H1 (cell line): ENCODE measurements around the gene MYOM1. TPM values are rescaled to one million over a fixed set of nuclear protein-coding genes. Genes with fewer than 3 reads are reported as not detected.

Experiments
- CTCF ChIA-PET: fragments of 300-600 bp; sonication (Branson Sonifier 250); formaldehyde crosslinking; loops from one replicate; lab custom pipeline; 2021; ENCODE audit not compliant: partially characterized antibody; lab: Charles Lee
- POLR2A ChIA-PET: fragments of 300-600 bp; sonication (Branson Sonifier 250); formaldehyde crosslinking; loops from one replicate; lab custom pipeline; 2021; ENCODE audit warnings: inconsistent platforms; ENCODE audit not compliant: partially characterized antibody; lab: Charles Lee
- DNase-seq, 2 experiments: peaks; one replicate each; pipeline versions ENCODE4 v3.0.0 to v3.0.0-alpha.2; 2010 to 2022; ENCODE audit warnings: low spot score in 2 of 2, low read depth in 1 of 2, mixed read lengths in 1 of 2
- FAIRE-seq: peaks from 2 replicates; lab custom pipeline; 2011; peaks lifted over from hg19 to GRCh38; lab: Jason Lieb, UNC
- H2AFZ ChIP-seq: 2 replicates; pipeline ENCODE4 v1.8.1; 2012; ENCODE audit warnings: low read length, inconsistent platforms
- H2AK5ac ChIP-seq: 2 replicates; pipeline ENCODE4 v1.6.1; 2013; ENCODE audit warnings: low read depth, low read length
- H2BK120ac ChIP-seq: replicated peaks from 2 replicates; pipeline ENCODE3; 2013; ENCODE audit warnings: low read depth, low read length, inconsistent platforms
- H2BK12ac ChIP-seq: 2 replicates; pipeline ENCODE4 v1.6.1; 2013; ENCODE audit warnings: low read depth, low read length
- H2BK15ac ChIP-seq: 2 replicates; pipeline ENCODE4 v1.6.1; 2013; ENCODE audit warnings: low read length
- H2BK20ac ChIP-seq: 2 replicates; pipeline ENCODE4 v1.6.1; 2013; ENCODE audit warnings: low read length
- H2BK5ac ChIP-seq: 2 replicates; pipeline ENCODE4 v1.6.1; 2013; ENCODE audit warnings: low read depth, low read length
- H3K14ac ChIP-seq: 2 replicates; pipeline ENCODE4 v1.6.1; 2013; ENCODE audit warnings: inconsistent platforms; ENCODE audit not compliant: insufficient read length
- H3K18ac ChIP-seq: 2 replicates; pipeline ENCODE4 v1.6.1; 2013; ENCODE audit warnings: low read length; ENCODE audit errors: extremely low read depth
- H3K23ac ChIP-seq: 2 replicates; pipeline ENCODE4 v1.6.1; 2013; ENCODE audit warnings: inconsistent platforms; ENCODE audit not compliant: insufficient read length
- H3K23me2 ChIP-seq: 2 replicates; pipeline ENCODE4 v1.6.1; 2013; ENCODE audit warnings: low read depth, low read length
- H3K27ac ChIP-seq: 2 replicates; pipeline ENCODE4 v1.6.1; 2011; ENCODE audit warnings: low read depth, low read length, inconsistent platforms
- H3K27me3 ChIP-seq, 4 experiments: replicated peaks in 1 of 4; 1 replicate in 1 of 4; 2 replicates in 3 of 4; pipeline versions ENCODE4 v1.6.1 to v1.8.1; 2011 to 2013; ENCODE audit warnings: low read length in 3 of 4, mild to moderate bottlenecking in 3 of 4, inconsistent platforms in 2 of 4, mixed read lengths in 2 of 4, moderate library complexity in 1 of 4; ENCODE audit not compliant: control insufficient read depth in 3 of 4, insufficient read depth in 3 of 4; ENCODE audit errors: extremely low read depth in 1 of 4
- H3K36me3 ChIP-seq, 4 experiments: 2 replicates each; pipeline versions ENCODE4 v1.6.1 to v1.8.1; 2011 to 2013; ENCODE audit warnings: mild to moderate bottlenecking in 4 of 4, low read length in 3 of 4, moderate library complexity in 2 of 4, control low read depth in 1 of 4, inconsistent platforms in 1 of 4; ENCODE audit not compliant: insufficient read depth in 4 of 4, control insufficient read depth in 2 of 4
- H3K4ac ChIP-seq: replicated peaks from 2 replicates; pipeline ENCODE3; 2013; ENCODE audit warnings: low read length, low read depth, mixed read lengths, inconsistent platforms; ENCODE audit not compliant: insufficient read length
- H3K4me1 ChIP-seq, 4 experiments: replicated peaks in 1 of 4; 1 replicate in 1 of 4; 2 replicates in 3 of 4; pipeline versions ENCODE4 v1.6.1 to v1.8.1; 2011 to 2013; ENCODE audit warnings: low read length in 3 of 4, inconsistent platforms in 2 of 4, mixed read lengths in 1 of 4; ENCODE audit not compliant: insufficient read depth in 4 of 4, control insufficient read depth in 3 of 4
- H3K4me2 ChIP-seq, 2 experiments: 2 replicates each; pipeline versions ENCODE4 v1.6.1 to v1.8.1; 2011 to 2013; ENCODE audit warnings: low read depth in 2 of 2, low read length in 2 of 2, control low read depth in 1 of 2, inconsistent platforms in 1 of 2, mild to moderate bottlenecking in 1 of 2; ENCODE audit not compliant: insufficient read depth in 1 of 2
- H3K4me3 ChIP-seq, 4 experiments: fragments of 200-600, 300-600 bp in 1 of 4; sonication (generic), shearing (Covaris generic), sonication (Bioruptor Twin) in 1 of 4; 2 replicates each; pipeline versions ENCODE4 v1.5.1 to v1.8.1; 2011 to 2016; ENCODE audit warnings: low read length in 4 of 4, low read depth in 3 of 4, control low read depth in 2 of 4, inconsistent platforms in 2 of 4, mild to moderate bottlenecking in 2 of 4, mixed read lengths in 1 of 4, moderate library complexity in 1 of 4; ENCODE audit not compliant: insufficient read depth in 2 of 4; ENCODE audit errors: extremely low read depth in 1 of 4
- H3K56ac ChIP-seq: replicated peaks from 2 replicates; pipeline ENCODE3; 2013; ENCODE audit warnings: low read depth, mild to moderate bottlenecking, mixed read lengths, low read length, inconsistent platforms; ENCODE audit not compliant: insufficient read length
- H3K79me1 ChIP-seq: 2 replicates; pipeline ENCODE4 v1.6.1; 2013; ENCODE audit warnings: low read depth, low read length, control low read depth
- H3K79me2 ChIP-seq, 2 experiments: 2 replicates each; pipeline versions ENCODE4 v1.6.1 to v1.8.1; 2012 to 2013; ENCODE audit warnings: low read length in 2 of 2, mild to moderate bottlenecking in 2 of 2, inconsistent platforms in 1 of 2; ENCODE audit not compliant: insufficient read depth in 2 of 2, control insufficient read depth in 1 of 2
- H3K9ac ChIP-seq, 4 experiments: replicated peaks in 1 of 4; 1 replicate in 1 of 4; 2 replicates in 3 of 4; pipeline versions ENCODE4 v1.6.1 to v1.8.1; 2011 to 2013; ENCODE audit warnings: low read depth in 3 of 4, low read length in 3 of 4, control low read depth in 2 of 4, mild to moderate bottlenecking in 2 of 4, moderate library complexity in 2 of 4, inconsistent platforms in 1 of 4; ENCODE audit errors: extremely low read depth in 1 of 4
- H3K9me3 ChIP-seq, 2 experiments: 2 replicates each; pipeline versions ENCODE4 v1.6.1 to v1.8.1; 2012 to 2013; ENCODE audit warnings: mild to moderate bottlenecking in 2 of 2, moderate library complexity in 2 of 2, control low read depth in 1 of 2, inconsistent platforms in 1 of 2, low read depth in 1 of 2, low read length in 1 of 2, mixed read lengths in 1 of 2; ENCODE audit not compliant: insufficient read depth in 2 of 2
- H4K20me1 ChIP-seq, 2 experiments: replicated peaks in 1 of 2; 2 replicates each; pipeline versions ENCODE3 to v1.8.1; 2011 to 2013; ENCODE audit warnings: inconsistent platforms in 2 of 2, low read length in 2 of 2, mild to moderate bottlenecking in 1 of 2; ENCODE audit not compliant: insufficient read depth in 2 of 2, control insufficient read depth in 1 of 2
- H4K5ac ChIP-seq: 2 replicates; pipeline ENCODE4 v1.6.1; 2013; ENCODE audit warnings: low read length, low read depth, mixed read lengths, inconsistent platforms; ENCODE audit not compliant: insufficient read length
- H4K8ac ChIP-seq: 2 replicates; pipeline ENCODE4 v1.8.0; 2013; ENCODE audit warnings: mild to moderate bottlenecking, moderate library complexity, low read length, inconsistent platforms; ENCODE audit not compliant: insufficient read depth; ENCODE audit errors: extremely low read depth
- H4K91ac ChIP-seq: replicated peaks from 2 replicates; pipeline ENCODE3; 2013; ENCODE audit warnings: low read length, mixed read lengths, inconsistent platforms; ENCODE audit not compliant: insufficient read length
- CBX8 ChIP-seq: fragments of 300-800, 300-1000 bp; sonication (generic); IDR thresholded peaks from 2 replicates; pipeline ENCODE4 v1.7.1; 2016; ENCODE audit warnings: low read depth, low read length, borderline replicate concordance
- EGR1 ChIP-seq: IDR thresholded peaks from 2 replicates; pipeline ENCODE4 v1.6.1; 2011; ENCODE audit warnings: low read depth, low read length, borderline replicate concordance
- GABPA ChIP-seq: IDR thresholded peaks from 2 replicates; pipeline ENCODE4 v1.6.1; 2011; ENCODE audit warnings: mild to moderate bottlenecking, low read length, moderate library complexity, borderline replicate concordance; ENCODE audit not compliant: insufficient read depth
- POLR2AphosphoS5 ChIP-seq: IDR thresholded peaks from 2 replicates; pipeline ENCODE4 v1.6.1; 2011; ENCODE audit warnings: low read depth, low read length
- TAF7 ChIP-seq: optimal IDR thresholded peaks from 2 replicates; pipeline ENCODE3; 2011; ENCODE audit warnings: low read depth, mild to moderate bottlenecking, inconsistent platforms, low read length, moderate library complexity, borderline replicate concordance
- WGBS, 2 experiments: shearing (Covaris generic) in 1 of 2; methylation state at CpG; one replicate each; pipeline versions ENCODE4 v1.1.6 to v1.1.7; 2013 to 2015; ENCODE audit warnings: low lambda C conversion rate in 2 of 2, mixed read lengths in 2 of 2, inconsistent platforms in 1 of 2, low coverage in 1 of 2, missing lambda C conversion rate in 1 of 2; ENCODE audit not compliant: insufficient replicate concordance in 2 of 2, insufficient coverage in 1 of 2, insufficient read length in 1 of 2; ENCODE audit errors: extremely low coverage in 1 of 2, missing lambda C conversion rate in 1 of 2; 5-methylcytosine and 5-hydroxymethylcytosine counted together
- polyA plus RNA-seq, 7 experiments: library from polyadenylated mRNA; depleted of rRNA in 3 of 7; stranded (reverse) in 5 of 7; unstranded in 2 of 7; fragments of >200 nt in 5 of 7; fragments of 200-250 nt in 2 of 7; gene quantifications; 1 replicate in 5 of 7; 2 replicates in 1 of 7; 4 replicates in 1 of 7; pipeline versions ENCODE4 v1.2.1 to v1.2.3, GENCODE V29; 2011 to 2013; ENCODE audit warnings: missing spikeins in 2 of 7, mixed read lengths in 2 of 7
- total RNA-seq: library from RNA; stranded (reverse); fragmentation: NEBNext Ultra II Directional; extraction: Animal tissue kit (Norgen Biotek cat#: 25700); gene quantifications from 2 replicates; pipeline ENCODE4 v1.2.1, GENCODE V29; 2021

MYOM1 gene
- total and polyA plus RNA-seq, 2 of the 8 experiments (the other 6 are each of a cell fraction or from before 2014, with no cell fraction given), result 0.06 to 0.32 TPM

DNA sequence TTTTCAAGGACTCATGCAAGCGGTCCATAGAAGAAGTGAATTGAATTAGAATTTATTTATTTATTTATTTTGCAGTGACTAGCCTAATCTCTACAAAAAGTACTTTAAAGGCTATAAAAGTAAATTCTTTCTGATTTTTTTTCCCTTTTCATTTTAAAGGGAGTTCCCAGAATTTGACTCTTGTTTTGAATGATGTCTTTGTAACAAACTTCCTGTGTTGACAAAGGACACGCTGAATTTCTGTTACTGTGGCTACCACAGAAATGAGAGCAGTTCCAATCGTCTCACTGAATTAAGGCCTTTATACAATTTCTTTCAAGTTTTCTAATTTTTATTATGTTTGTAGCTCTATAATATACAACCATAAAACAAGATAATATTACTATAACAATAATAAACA lies 160.5 kb downstream of the MYOM1 start:
- Histone ChIP-seq H3K9me3 (no peaks in the 10 kb centered on the region), H3K4me1 (no peaks in the 10 kb centered on the region), H4K8ac (no peak overlapping the region), H3K27me3 (no peaks in the 10 kb centered on the region), H3K4me3 (no peak overlapping the region), H3K4ac (no peak overlapping the region), H3K36me3 (no peaks in the 10 kb centered on the region), H3K56ac (no peak overlapping the region), H2AK5ac (no peak overlapping the region), H3K27ac (no peak overlapping the region), H3K23ac (no peak overlapping the region), H2AFZ (no peak overlapping the region), H3K18ac (no peak overlapping the region), H4K5ac (no peak overlapping the region), H3K79me1 (no peaks in the 10 kb centered on the region), H2BK120ac (no peak overlapping the region), H2BK20ac (no peak overlapping the region), H3K4me2 (no peak overlapping the region), H3K23me2 (no peaks in the 10 kb centered on the region), H4K20me1 (no peaks in the 10 kb centered on the region), H3K79me2 (no peaks in the 10 kb centered on the region), H3K14ac (no peak overlapping the region), H2BK12ac (no peak overlapping the region), H2BK5ac (no peak overlapping the region), H3K9ac (no peak overlapping the region), H4K91ac (no peak overlapping the region), H2BK15ac (no peak overlapping the region)
- DNase-seq (no peak), FAIRE-seq (no peak)
- POLR2A ChIA-PET, result no interaction called here
- CTCF ChIA-PET, result interaction anchor here (1.2 kb wide), 1 partner anchor 12 kb away, joined by 4 read pairs; no protein-coding TSS in a partner anchor
- 88% methylated on average over 3 of the region's 3 CpGs; no CpG with 5 or more reads in 1 of the 2 experiments for WGBS, 2 experiments
- TF ChIP-seq GABPA, result no peak
- TF ChIP-seq EGR1, result no peak
- TF ChIP-seq CBX8, result no peak
- no peak for TF ChIP-seq TAF7
- no peak for TF ChIP-seq POLR2AphosphoS5
